MM.1S (cell line): ENCODE measurements around the gene TMEM63B.
"Not testable (repeated sequence)": the region's sequence is repeated elsewhere in the genome, so short reads cannot be mapped to it uniquely, and the experiment has no call there.

Experiments used
- DNase-seq: peaks from one replicate; pipeline ENCODE4 v3.0.0-alpha.2; 2015
- H2AFZ ChIP-seq: fragments of 300-600 bp; sonication (generic); 2 replicates; pipeline ENCODE4 v1.6.0; 2016; ENCODE audit warnings: antibody characterized with exemption, low read length
- H3F3A ChIP-seq: fragments of 300-600 bp; sonication (generic); 2 replicates; pipeline ENCODE4 v1.6.1; 2016; ENCODE audit warnings: mild to moderate bottlenecking, antibody characterized with exemption, low read length, moderate library complexity, mixed read lengths; ENCODE audit not compliant: insufficient read depth
- H3K27ac ChIP-seq: fragments of 300-600 bp; sonication (generic); 2 replicates; pipeline ENCODE4 v1.5.1; 2016; ENCODE audit warnings: mild to moderate bottlenecking, low read length
- H3K27me3 ChIP-seq: fragments of 300-600 bp; sonication (generic); replicated peaks from 2 replicates; pipeline ENCODE4 v1.6.0; 2016; ENCODE audit warnings: low read length; ENCODE audit not compliant: insufficient read depth
- H3K36me3 ChIP-seq: fragments of 300-600 bp; sonication (generic); replicated peaks from 2 replicates; pipeline ENCODE4 v1.6.1; 2016; ENCODE audit warnings: mild to moderate bottlenecking, low read length, mixed read lengths; ENCODE audit not compliant: insufficient read depth
- H3K4me1 ChIP-seq: fragments of 300-600 bp; sonication (generic); 2 replicates; pipeline ENCODE4 v1.6.1; 2016; ENCODE audit warnings: low read length, mixed read lengths
- H3K4me2 ChIP-seq: fragments of 300-600 bp; sonication (generic); 2 replicates; pipeline ENCODE4 v1.6.0; 2016; ENCODE audit warnings: low read depth, low read length
- H3K4me3 ChIP-seq: fragments of 300-600 bp; sonication (generic); 2 replicates; pipeline ENCODE4 v1.5.1; 2016; ENCODE audit warnings: low read length, mixed read lengths
- H3K79me2 ChIP-seq: fragments of 300-600 bp; sonication (generic); 2 replicates; pipeline ENCODE4 v1.6.1; 2016; ENCODE audit warnings: mixed run types, low read length, mixed read lengths
- H3K9ac ChIP-seq: fragments of 300-600 bp; sonication (generic); 2 replicates; pipeline ENCODE4 v1.6.1; 2016; ENCODE audit warnings: low read length, mixed read lengths
- H3K9me2 ChIP-seq: fragments of 300-600 bp; sonication (generic); replicated peaks from 2 replicates; pipeline ENCODE4 v1.6.1; 2016; ENCODE audit warnings: mild to moderate bottlenecking, low read length, mixed read lengths; ENCODE audit not compliant: insufficient read depth
- H3K9me3 ChIP-seq: fragments of 300-600 bp; sonication (generic); replicated peaks from 2 replicates; pipeline ENCODE4 v1.6.1; 2016; ENCODE audit warnings: mild to moderate bottlenecking, low read length, mixed read lengths; ENCODE audit not compliant: insufficient read depth
- H4K20me1 ChIP-seq: fragments of 300-600 bp; sonication (generic); 2 replicates; pipeline ENCODE4 v1.6.1; 2016; ENCODE audit warnings: mild to moderate bottlenecking, low read length, moderate library complexity, mixed read lengths; ENCODE audit not compliant: insufficient read depth
- EZH2 ChIP-seq: fragments of 300-600 bp; sonication (generic); optimal IDR thresholded peaks from 2 replicates; pipeline ENCODE3; 2017; ENCODE audit warnings: low read depth, mild to moderate bottlenecking, antibody characterized with exemption, low read length, mixed read lengths
- EZH2phosphoT487 ChIP-seq: fragments of 300-600 bp; sonication (generic); IDR thresholded peaks from 2 replicates; pipeline ENCODE4 v1.6.1; 2018; ENCODE audit warnings: antibody characterized with exemption, low read length
- TF ChIP-seq, protein P1 (sequence below): fragments of 300-600 bp; sonication (generic); IDR thresholded peaks from 2 replicates; pipeline ENCODE4 v1.5.1; 2016; ENCODE audit warnings: antibody characterized with exemption, low read length, mixed read lengths

The TMEM63B gene

DNA sequence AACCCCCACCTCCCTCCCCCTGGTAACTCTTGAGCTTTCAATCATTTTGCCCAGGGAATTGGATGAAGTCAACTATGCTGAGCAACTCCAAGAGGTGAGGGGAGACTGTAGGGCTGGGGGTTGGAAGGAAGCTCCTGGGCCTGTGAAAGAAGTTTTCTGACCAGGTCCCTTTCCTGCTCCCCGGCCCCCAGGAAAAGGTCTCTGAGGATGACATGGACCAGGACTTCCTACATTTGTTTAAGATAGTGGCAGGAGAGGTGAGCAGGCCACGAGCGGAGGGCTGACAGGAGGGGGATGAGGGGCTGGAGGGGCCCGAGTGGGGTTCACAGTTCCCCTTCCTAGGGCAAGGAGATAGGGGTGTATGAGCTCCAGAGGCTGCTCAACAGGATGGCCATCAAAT, 53.1 kb downstream of the TMEM63B start:
- no peak for DNase-seq
- TF ChIP-seq, protein P1, sequence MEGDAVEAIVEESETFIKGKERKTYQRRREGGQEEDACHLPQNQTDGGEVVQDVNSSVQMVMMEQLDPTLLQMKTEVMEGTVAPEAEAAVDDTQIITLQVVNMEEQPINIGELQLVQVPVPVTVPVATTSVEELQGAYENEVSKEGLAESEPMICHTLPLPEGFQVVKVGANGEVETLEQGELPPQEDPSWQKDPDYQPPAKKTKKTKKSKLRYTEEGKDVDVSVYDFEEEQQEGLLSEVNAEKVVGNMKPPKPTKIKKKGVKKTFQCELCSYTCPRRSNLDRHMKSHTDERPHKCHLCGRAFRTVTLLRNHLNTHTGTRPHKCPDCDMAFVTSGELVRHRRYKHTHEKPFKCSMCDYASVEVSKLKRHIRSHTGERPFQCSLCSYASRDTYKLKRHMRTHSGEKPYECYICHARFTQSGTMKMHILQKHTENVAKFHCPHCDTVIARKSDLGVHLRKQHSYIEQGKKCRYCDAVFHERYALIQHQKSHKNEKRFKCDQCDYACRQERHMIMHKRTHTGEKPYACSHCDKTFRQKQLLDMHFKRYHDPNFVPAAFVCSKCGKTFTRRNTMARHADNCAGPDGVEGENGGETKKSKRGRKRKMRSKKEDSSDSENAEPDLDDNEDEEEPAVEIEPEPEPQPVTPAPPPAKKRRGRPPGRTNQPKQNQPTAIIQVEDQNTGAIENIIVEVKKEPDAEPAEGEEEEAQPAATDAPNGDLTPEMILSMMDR = no peak
- no peak for TF ChIP-seq EZH2
- TF ChIP-seq EZH2phosphoT487 = no peak

DNA sequence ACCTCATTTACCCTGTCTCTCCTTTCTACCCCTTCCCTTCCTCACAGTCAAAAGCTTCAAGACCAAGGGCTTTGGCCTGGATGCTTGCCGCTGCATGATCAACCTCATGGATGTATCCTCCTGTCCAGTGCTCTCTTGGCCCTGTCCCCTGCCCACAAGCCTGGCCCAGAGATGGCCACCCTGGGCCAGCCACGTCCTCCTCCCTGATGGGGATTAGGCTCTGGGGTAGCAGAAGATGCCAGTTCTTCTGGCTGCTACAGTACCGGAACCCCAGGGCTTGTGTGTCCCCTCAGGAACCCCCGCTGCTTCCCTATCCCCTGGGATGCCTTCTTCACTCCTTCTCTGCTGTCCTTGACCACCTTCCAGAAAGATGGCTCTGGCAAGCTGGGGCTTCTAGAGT, 53.5 kb downstream of the TMEM63B start:
- no peaks in the 10 kb centered on the region for H3K79me2 ChIP-seq
- H3K27ac ChIP-seq = no peak overlapping the region
- H3K9me2 ChIP-seq = no peaks in the 10 kb centered on the region
- DNase-seq = no peak
- no peaks in the 10 kb centered on the region; the same call in none of the 2 replicates for H3K27me3 ChIP-seq
- H3K9ac ChIP-seq = no peak overlapping the region
- H3K9me3 ChIP-seq = no peaks in the 10 kb centered on the region
- H3K36me3 ChIP-seq = no peaks in the 10 kb centered on the region
- no peak overlapping the region for H3K4me2 ChIP-seq
- H3K4me3 ChIP-seq = no peak overlapping the region
- no peaks in the 10 kb centered on the region for H3K4me1 ChIP-seq
- no peak overlapping the region for H2AFZ ChIP-seq
- H4K20me1 ChIP-seq = no peaks in the 10 kb centered on the region
- no peak for TF ChIP-seq EZH2phosphoT487
- TF ChIP-seq EZH2 = no peak
- TF ChIP-seq, protein P1 = no peak
- H3F3A ChIP-seq = no peaks in the 10 kb centered on the region

More for the DNA sequence above, 53.1 kb downstream of the TMEM63B start:
- no peaks in the 10 kb centered on the region for H3K79me2 ChIP-seq
- H3K27ac ChIP-seq = no peak overlapping the region
- no peaks in the 10 kb centered on the region for H3K9me3 ChIP-seq
- H3K27me3 ChIP-seq = no peaks in the 10 kb centered on the region; the same call in none of the 2 replicates
- H4K20me1 ChIP-seq = no peaks in the 10 kb centered on the region
- no peak overlapping the region for H3K4me3 ChIP-seq
- no peak overlapping the region for H3K4me2 ChIP-seq
- no peak overlapping the region for H3K9ac ChIP-seq
- H2AFZ ChIP-seq = no peak overlapping the region
- H3K36me3 ChIP-seq = no peaks in the 10 kb centered on the region
- no peaks in the 10 kb centered on the region for H3K4me1 ChIP-seq
- no peaks in the 10 kb centered on the region for H3K9me2 ChIP-seq
- H3F3A ChIP-seq = no peaks in the 10 kb centered on the region

DNA sequence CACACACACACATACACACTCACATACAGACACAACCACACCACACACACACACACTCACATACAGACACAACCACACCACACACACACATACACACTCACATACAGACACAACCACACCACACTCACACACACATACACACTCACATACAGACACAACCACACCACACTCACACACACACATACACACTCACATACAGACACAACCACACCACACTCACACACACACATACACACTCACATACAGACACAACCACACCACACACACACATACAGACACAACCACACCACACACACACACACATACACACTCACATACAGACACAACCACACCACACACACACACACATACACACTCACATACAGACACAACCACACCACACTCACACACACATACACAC, 54.4 kb downstream of the TMEM63B start:
- not testable (repeated sequence) for H3K9me2 ChIP-seq, H3K4me3 ChIP-seq, H3F3A ChIP-seq, H3K9me3 ChIP-seq, H3K27me3 ChIP-seq, H3K4me1 ChIP-seq, H3K4me2 ChIP-seq, H4K20me1 ChIP-seq, H3K9ac ChIP-seq, H3K27ac ChIP-seq, DNase-seq, H2AFZ ChIP-seq, H3K79me2 ChIP-seq, H3K36me3 ChIP-seq

DNA sequence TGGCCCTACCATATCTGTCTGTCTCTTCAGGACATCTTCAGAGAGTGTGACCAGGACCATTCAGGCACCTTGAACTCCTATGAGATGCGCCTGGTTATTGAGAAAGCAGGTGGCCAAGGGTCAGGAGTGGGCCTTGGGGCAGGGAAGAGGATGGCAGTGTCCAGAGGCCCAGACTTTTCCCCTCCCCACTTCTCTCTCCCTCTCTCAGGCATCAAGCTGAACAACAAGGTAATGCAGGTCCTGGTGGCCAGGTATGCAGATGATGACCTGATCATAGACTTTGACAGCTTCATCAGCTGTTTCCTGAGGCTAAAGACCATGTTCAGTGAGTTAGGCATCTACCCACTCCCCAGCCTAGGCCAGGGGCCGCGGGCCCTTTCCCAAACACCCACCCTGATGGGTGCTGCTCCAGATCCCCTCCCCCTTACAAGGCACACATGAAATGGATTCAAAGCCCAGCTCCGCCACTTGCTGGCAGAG, 55.6 kb downstream of the TMEM63B start:
- Histone ChIP-seq H3K79me2 (no peaks in the 10 kb centered on the region), H3K9ac (no peak overlapping the region), H3K4me2 (no peak overlapping the region), H3K36me3 (no peaks in the 10 kb centered on the region), H2AFZ (no peak overlapping the region), H3K4me1 (no peaks in the 10 kb centered on the region), H3K27ac (no peak overlapping the region), H3F3A (no peaks in the 10 kb centered on the region), H3K4me3 (no peak overlapping the region), H3K9me3 (no peaks in the 10 kb centered on the region), H3K27me3 (no peaks in the 10 kb centered on the region; the same call in none of the 2 replicates), H3K9me2 (no peaks in the 10 kb centered on the region), H4K20me1 (no peaks in the 10 kb centered on the region)
- no peak for DNase-seq
- TF ChIP-seq EZH2phosphoT487 = no peak
- TF ChIP-seq EZH2 = no peak
- TF ChIP-seq, protein P1 = no peak
